ENCODE data around the gene PCP2. TPM values are rescaled to one million over a fixed set of nuclear protein-coding genes. Genes with fewer than 3 reads are reported as not detected.

The PCP2 gene
- polyA plus RNA-seq, 1 experiment, result not detected

DNA sequence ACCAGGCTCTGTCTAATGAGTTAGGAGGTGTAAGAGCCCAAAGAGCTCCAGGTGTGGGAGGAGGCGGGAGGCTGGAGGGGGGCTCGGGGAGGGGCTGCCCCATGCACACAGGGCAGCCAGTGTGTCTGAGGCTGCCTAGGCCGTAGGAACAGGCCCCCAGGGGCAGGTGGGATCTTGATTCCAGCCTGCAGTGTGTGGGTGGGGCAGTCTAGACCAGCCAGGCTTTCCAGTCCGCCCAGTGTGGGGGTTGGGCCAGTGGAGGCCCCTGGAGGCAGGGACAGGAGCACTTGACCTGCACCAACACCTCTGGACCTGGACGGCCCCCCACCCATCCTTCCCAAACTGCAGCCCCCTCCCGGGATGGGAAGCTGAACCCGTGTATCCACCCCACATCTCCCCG, 43.3 kb downstream of the PCP2 start:
- H3K27me3 ChIP-seq (ENCODE audit: control insufficient read depth, insufficient read depth, low read length), result peaks cover 14% of the 10 kb centered on the region
- TF ChIP-seq, protein P1, sequence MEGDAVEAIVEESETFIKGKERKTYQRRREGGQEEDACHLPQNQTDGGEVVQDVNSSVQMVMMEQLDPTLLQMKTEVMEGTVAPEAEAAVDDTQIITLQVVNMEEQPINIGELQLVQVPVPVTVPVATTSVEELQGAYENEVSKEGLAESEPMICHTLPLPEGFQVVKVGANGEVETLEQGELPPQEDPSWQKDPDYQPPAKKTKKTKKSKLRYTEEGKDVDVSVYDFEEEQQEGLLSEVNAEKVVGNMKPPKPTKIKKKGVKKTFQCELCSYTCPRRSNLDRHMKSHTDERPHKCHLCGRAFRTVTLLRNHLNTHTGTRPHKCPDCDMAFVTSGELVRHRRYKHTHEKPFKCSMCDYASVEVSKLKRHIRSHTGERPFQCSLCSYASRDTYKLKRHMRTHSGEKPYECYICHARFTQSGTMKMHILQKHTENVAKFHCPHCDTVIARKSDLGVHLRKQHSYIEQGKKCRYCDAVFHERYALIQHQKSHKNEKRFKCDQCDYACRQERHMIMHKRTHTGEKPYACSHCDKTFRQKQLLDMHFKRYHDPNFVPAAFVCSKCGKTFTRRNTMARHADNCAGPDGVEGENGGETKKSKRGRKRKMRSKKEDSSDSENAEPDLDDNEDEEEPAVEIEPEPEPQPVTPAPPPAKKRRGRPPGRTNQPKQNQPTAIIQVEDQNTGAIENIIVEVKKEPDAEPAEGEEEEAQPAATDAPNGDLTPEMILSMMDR (IDR thresholded peaks at IDR 0.05; ENCODE audit: low read depth, low read length), result no peak
- DNase-seq (ENCODE audit: low read depth, low spot score), result no peak
- ChIA-PET CTCF (interaction anchor here (1.7 kb wide), 1 partner anchor 22 kb away, joined by 4 read pairs; no protein-coding TSS in a partner anchor), POLR2A (no interaction called here)
- no peak overlapping the region for H3K27ac ChIP-seq (ENCODE audit: low read depth, low read length)
- H3K9me3 ChIP-seq (ENCODE audit: control insufficient read depth, insufficient read depth, low read length), result no peaks in the 10 kb centered on the region
- no peak overlapping the region for H3K4me3 ChIP-seq (ENCODE audit: low read depth, low read length)

DNA sequence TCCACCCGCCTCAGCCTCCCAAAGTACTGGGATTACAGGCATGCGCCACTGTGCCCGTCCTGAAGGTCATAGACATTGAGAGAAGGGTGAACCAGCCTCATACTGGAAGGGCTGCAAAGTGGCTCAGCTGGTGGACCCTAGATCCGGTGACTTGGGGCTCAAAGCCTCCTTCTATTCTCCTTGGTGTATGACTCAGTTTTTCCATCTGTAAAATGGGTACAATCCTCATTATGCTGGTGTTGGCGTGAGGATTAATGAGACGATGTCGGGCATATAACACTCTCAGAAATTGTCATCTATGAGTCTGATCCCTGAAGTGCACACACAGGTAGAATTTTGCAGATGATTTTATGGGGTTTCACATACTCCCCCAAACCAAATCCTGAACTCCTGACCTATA, 43.7 kb downstream of the PCP2 start:
- Histone ChIP-seq H3K9me3 (ENCODE audit: control insufficient read depth, insufficient read depth, low read length) (no peaks in the 10 kb centered on the region), H3K27ac (ENCODE audit: low read depth, low read length) (no peak overlapping the region), H3K27me3 (ENCODE audit: control insufficient read depth, insufficient read depth, low read length) (peaks cover 12% of the 10 kb centered on the region), H3K4me3 (ENCODE audit: low read depth, low read length) (no peak overlapping the region)
- TF ChIP-seq, protein P1 (IDR thresholded peaks at IDR 0.05; ENCODE audit: low read depth, low read length), result no peak
- ChIA-PET POLR2A (interaction anchor here (0.6 kb wide), 1 partner anchor 210 kb away, joined by 6 read pairs; no protein-coding TSS in a partner anchor), CTCF (interaction anchor here (1.7 kb wide), 1 partner anchor 21 kb away, joined by 4 read pairs; no protein-coding TSS in a partner anchor)
- no peak for DNase-seq (ENCODE audit: low read depth, low spot score)

DNA sequence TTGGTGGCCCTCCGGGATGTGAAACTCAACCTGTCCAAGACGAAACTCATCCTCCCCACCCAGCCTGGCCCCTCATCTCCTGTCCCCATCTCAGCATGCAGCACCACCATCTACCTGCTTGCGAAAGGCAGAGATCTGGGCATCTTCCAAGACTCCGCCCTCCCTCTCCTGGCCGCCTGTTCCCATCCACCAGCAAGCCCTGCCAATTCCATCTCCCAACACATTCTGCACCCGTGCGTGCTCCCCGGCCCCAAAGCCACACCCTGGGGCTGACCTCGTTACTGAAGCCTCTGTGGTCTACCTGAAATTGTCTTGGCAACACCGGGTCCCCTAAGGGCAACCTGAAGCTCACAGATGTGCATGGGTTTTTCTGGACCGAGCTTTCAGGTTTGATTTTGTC, 51.1 kb downstream of the PCP2 start:
- ChIA-PET CTCF (no interaction called here), POLR2A (no interaction called here)
- Histone ChIP-seq H3K4me3 (ENCODE audit: low read depth, low read length) (no peak overlapping the region), H3K27ac (ENCODE audit: low read depth, low read length) (no peak overlapping the region), H3K27me3 (ENCODE audit: control insufficient read depth, insufficient read depth, low read length) (no peaks in the 10 kb centered on the region), H3K9me3 (ENCODE audit: control insufficient read depth, insufficient read depth, low read length) (no peaks in the 10 kb centered on the region)
- DNase-seq (ENCODE audit: low read depth, low spot score), result no peak
- TF ChIP-seq, protein P1 (IDR thresholded peaks at IDR 0.05; ENCODE audit: low read depth, low read length), result no peak

Small RNA genes within 50 kb of the gene (small RNA-seq; reads per million reads assigned to genes)
- not detected for gene MIR6792 (ENCODE audit: insufficient read length, low read depth)

Other genes starting within 250 kb of the PCP2 start
- 0.60 and 1.2 TPM in 2 replicates for gene PEX11G, start 144.7 kb downstream of the PCP2 start, polyA plus RNA-seq (2011; rRNA removed)
- gene ZNF358, start 117.6 kb downstream of the PCP2 start, polyA plus RNA-seq (2011; rRNA removed), result 20.7 and 29.5 TPM in 2 replicates
- 12.8 and 16.0 TPM in 2 replicates for gene MCOLN1, start 111.1 kb downstream of the PCP2 start, polyA plus RNA-seq (2011; rRNA removed)
- gene PNPLA6, start 98.0 kb downstream of the PCP2 start, polyA plus RNA-seq (2011; rRNA removed), result 17.0 and 19.8 TPM in 2 replicates
- gene CAMSAP3, start 37.9 kb downstream of the PCP2 start, polyA plus RNA-seq (2011; rRNA removed), result not detected in 2 replicates
- 16.3 and 21.8 TPM in 2 replicates for gene XAB2, start 4.2 kb downstream of the PCP2 start, polyA plus RNA-seq (2011; rRNA removed)
- 39.7 and 46.7 TPM in 2 replicates for gene PET100, start 3.9 kb downstream of the PCP2 start, polyA plus RNA-seq (2011; rRNA removed)
- gene STXBP2, start 3.4 kb upstream of the PCP2 start, polyA plus RNA-seq (2011; rRNA removed), result 5.0 and 7.1 TPM in 2 replicates
- gene RETN, start 35.3 kb upstream of the PCP2 start, polyA plus RNA-seq (2011; rRNA removed), result not detected in 2 replicates
- gene MCEMP1, start 43.4 kb upstream of the PCP2 start, polyA plus RNA-seq (2011; rRNA removed), result not detected in 2 replicates
- gene TRAPPC5, start 47.1 kb upstream of the PCP2 start, polyA plus RNA-seq (2011; rRNA removed), result 42.1 and 69.8 TPM in 2 replicates
- gene FCER2, start 68.4 kb upstream of the PCP2 start, polyA plus RNA-seq (2011; rRNA removed), result not detected in 2 replicates
- not detected in 2 replicates for gene CLEC4G, start 98.4 kb upstream of the PCP2 start, polyA plus RNA-seq (2011; rRNA removed)
- gene CD209, start 113.8 kb upstream of the PCP2 start, polyA plus RNA-seq (2011; rRNA removed), result not detected in 2 replicates
- not detected in 2 replicates for gene CLEC4M, start 129.5 kb upstream of the PCP2 start, polyA plus RNA-seq (2011; rRNA removed)
- 6.7 and 9.1 TPM in 2 replicates for gene EVI5L, start 196.5 kb upstream of the PCP2 start, polyA plus RNA-seq (2011; rRNA removed)
- gene PRR36, start 240.7 kb upstream of the PCP2 start, polyA plus RNA-seq (2011; rRNA removed), result not detected in 2 replicates

All from AG04450 (cell line).